ENCODE results near the gene S100A14.
A peak's percentile ranks its signal among the peaks of the same experiment; 100 is the strongest.
"Not testable (repeated sequence)": the region's sequence is repeated elsewhere in the genome, so short reads cannot be mapped to it uniquely, and the experiment has no call there.

Gene S100A14

DNA sequence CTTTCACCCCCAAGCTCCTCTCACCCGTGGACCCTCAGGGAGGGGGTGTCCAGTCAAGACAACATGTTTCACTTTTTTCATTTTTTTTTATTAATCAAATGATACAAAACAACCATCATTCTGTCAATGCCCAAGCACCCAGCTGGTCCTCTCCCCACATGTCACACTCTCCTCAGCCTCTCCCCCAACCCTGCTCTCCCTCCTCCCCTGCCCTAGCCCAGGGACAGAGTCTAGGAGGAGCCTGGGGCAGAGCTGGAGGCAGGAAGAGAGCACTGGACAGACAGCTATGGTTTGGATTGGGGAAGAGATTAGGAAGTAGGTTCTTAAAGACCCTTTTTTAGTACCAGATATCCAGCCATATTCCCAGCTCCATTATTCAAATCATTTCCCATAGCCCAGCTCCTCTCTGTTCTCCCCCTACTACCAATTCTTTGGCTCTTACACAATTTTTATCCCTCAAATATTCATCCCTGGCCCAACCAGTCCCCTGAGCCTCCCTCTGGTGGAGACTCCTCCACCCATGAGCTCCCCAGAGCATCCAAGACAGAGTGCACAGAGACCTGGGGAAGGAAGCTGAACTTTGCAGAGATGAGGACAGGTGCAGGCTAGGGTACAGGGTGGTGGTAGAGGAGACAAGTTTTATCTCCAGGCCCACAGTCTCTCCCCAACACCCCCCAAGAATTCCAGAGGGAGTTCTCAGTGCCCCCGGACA is 1.8 kb downstream of the S100A14 start:
- DNase-seq, result no peak

DNA sequence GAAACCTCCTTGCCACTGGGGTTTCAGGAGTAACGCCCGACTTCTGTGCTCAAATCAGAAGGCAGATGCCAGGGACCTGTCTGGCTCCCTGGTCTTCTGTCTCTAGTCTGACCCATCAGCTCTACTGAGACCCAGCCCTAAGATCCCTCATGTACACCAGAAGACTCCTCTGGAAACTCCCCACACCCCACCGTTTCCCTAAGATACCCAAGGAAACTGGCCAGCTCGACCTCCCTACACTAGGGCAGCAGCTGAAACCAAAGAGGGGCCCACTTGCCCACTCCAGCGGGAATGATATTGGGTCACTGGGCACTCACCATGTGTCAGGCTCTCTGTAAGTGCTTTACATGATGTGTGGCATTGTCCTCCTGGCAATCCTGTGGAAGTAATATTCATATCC is 2.7 kb downstream of the S100A14 start:
- no peak for DNase-seq

DNA sequence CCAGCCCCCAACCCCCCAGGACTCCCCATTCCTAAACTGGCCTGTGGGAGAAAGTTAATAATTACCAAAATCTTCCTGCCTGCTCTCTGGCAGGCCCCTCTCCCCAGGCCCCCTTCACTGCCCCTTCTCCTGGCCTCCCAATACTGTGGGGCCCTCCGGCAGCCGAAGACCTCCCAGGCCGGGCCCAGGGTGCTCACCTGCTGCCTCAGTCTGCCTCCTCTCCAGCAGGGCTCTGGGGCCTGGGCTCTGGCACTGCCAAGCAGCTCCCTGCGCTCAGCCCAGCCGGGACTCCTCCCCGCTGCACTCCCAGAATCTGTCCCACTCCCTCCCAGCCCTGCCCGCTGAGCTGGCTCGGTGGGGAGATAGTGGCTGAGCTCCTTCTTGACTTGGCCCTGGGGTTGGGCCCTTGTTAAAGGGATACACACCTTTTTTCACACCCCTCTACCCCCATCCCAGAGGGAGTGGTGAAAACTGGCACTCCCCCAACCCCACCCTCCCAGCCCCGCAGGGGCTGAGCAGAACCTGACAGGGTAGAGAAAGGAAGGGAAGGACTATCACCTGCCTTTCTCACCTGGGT is 3.3 kb downstream of the S100A14 start, which contains the start of gene S100A16:
Gene S100A16, minus strand, starts transcription at position 383 of the 577 bp plus-strand sequence. CDS start 4,986 bp downstream, outside the sequence.
- DNase-seq, result no peak

DNA sequence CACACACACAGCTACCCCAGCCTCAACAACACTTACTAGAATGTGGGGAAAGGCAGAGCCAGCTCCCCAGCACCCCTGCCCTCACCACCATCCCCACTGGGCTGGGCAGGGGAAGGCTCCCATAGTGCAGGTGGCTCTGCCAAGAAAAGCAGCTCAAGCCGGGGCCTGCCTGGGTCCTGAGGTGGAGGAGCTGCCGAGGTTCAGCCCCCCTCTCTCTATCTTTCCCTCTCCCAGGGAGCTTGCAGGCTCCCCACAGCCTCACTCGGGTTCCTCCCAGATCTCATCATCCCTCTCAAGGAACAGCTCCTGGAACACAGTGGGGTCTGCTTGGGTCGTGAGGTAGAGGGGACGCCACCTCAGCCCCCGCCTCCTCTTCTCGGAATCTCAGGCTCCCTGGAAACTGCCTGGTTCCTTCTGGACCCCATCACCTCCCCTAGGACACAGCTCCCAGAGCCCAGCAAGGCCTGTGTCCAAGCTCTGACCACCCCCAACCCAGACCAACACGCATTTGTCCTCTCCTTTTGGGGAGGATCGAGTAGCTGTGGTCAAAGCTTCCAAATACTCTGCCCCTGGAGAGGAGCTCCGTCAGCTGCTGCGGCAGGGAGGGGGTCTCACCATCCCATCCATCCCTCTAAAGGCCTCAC is 3.9 kb downstream of the S100A14 start:
- no peak for DNase-seq

DNA sequence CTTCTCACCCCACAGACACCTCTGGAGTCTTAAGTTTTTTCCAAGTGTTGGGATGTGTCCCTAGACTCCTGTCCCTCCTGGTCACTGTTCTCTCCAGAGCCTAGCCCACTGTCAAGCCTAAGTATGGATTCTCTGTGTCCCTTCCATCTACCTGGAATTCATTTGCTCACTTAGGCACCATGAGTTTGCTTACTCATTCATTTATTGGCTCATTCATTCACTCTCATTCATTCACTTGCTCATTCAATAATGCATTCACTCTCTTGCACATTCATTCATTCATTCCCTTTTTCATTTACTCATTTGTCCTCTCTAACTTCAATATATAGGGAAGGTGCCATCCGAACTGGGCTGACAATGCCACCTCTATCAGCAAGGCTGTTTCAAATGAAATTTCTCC is 4.8 kb downstream of the S100A14 start:
- no peak for DNase-seq

DNA sequence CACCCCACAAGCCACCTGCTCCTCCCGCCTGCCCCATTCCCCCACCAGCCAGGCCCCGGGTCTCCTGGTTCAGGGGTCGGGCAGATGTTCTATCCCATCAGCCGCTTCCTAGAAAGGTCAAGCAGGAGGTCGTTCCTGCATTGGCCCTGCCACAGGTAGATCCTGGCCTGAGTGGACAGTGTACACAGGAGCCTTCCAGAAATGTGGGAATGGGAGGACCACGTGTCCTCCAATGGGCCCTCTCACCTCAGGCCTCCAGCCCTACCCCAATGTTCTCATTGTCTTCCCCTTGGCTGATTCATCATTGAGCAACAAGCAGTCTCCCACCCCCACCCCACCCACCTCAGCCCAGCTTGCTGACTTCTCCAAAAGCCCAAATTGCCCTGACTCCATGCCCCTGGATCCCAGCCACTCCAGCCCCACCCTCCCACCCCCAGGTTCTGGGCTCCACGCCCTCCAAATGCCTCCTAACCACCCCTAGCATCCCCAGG is 5.3 kb downstream of the S100A14 start:
- no peak for DNase-seq

DNA sequence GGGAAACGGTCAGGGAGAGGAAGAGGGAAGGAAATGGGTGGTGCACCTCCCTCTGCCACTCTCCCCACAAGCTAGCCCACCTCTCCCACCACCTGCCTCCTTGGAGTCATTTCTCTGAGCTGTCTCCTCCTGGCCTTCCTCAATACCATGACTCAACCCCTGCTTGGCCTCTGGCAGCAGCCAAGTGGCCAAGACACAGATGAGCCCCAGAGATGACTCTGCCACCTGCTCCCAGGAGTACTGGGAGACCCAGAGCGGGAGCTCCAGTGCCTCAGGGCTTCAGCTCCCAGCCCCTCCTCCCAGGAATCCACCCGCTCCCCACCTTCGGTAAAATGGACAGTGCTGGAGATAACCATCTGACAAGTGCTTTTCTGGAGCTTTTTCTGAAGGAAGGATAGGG is 5.8 kb downstream of the S100A14 start:
- DNase-seq, result no peak

DNA sequence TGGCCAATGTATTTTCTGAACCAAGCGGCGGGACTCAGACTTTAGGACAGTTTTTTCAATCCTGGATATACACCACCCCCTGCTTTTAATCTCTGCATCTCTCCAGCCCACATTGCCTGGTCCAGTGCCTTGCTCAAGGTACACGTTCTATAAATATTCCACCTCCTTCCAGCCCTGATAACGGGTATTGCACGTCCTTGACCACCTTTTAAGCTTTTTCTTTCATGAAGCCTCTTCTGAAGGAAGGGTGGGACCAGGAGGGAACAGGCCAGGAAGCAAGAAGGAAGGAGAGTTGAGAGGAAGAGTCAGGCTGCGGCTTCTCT is 6.6 kb downstream of the S100A14 start:
- no peak for DNase-seq

DNA sequence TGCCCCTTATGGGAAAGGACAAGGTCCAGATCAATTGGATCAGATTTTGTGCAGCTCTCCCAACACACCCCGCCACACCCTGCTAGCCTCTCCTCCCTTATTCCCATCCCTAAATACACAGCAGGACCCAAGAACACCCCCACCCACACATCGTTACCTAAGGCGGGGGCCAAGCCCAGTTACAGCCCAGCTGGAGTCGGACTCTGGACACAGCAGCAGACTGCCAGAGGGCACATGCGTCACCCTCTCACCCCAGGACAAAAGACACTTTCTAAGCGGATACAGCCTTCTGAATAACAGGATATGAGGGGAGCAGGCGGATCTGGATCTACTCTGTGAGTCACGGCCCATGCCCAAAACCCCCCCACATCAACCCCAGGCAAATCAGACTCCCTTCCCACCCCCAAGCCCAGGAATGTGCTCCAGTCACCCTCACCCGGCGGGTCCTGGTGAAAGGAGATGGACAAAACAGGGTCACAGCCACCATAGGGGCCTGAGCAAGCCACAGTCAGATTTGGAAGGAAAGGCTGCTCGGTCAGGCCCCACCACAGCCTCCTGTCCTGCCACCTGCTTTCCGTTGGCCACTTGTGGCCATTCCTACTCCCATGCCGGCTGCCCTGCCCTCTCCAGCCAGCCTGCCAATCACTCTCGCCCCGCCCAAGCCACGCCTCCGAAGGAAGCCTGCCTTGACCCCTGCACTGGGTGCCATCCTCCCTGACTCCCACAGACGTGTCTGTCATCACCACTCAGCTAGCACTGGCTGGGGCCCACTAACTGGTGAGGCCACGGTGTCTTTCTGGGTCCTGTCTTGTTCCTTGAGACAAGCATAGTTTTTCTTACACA is 7.2 kb downstream of the S100A14 start:
- no peak for DNase-seq

DNA sequence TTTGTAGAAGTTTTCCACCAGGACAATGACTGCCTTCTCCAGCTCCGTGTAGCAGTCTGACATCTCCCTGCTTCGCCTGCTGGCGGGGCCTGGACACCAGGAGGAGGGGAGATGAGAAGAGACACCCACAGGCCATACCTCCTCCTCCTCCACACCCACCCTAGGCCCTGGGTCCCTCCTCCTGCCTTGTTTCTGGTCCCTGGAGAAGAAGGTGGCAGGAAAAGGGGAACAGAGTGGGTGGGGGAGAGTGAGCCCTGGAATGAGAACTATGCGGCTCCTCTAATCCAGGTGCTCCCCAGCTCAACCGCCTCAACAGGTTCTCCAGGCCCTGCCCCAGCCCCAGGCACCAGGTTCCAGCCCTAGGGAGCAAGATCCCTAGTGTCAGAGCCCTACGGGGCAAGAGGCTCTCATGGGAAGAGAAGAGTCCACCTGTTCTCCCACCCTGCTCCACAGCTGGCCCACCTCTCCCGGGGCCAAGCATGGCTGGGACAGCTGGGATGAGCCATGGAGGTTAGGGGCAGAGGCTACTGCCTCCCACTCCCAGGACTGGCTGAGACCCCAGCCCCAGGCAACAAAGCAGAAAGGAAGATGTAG is 7.9 kb downstream of the S100A14 start:
- DNase-seq, result no peak

DNA sequence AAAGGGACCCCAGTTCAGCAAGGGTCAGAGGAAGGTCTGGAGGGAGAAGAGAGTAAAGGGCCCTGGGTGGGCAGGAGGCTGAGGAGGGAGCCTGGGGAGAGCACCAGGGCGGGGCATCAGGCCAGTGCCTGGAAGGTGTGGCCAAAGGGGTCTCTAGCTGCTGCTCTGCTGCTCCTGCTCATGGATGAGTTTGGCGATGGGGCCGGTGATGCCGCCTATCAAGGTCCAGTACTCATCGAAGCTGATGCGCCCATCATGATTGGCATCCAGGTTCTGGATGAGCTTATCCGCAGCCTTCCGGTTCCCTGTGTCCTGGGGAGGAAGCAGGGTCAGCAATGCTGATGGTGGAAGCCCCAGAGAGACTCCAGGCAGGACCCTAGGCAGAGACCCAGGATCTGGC is 8.7 kb downstream of the S100A14 start:
- DNase-seq, result no peak

DNA sequence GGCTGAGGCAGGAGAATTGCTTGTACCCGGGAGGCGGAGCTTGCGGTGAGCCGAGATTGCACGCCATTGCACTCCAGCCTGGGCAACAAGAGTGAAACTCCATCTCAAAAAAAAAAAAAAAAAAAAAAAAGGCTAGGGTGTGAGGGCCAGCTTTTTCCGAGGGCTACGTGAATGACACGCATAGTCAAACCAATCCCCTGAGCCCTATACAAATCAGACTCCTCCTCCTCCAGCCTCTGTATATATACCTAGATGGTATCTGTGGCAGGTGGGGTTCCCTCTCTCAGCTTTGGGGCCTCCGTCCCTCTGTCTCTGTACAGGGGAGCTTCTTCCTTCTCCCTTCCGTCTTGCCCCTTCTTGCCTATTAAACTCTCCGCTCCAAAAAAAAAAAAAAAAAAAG is 9.9 kb downstream of the S100A14 start:
- no peak for DNase-seq

DNA sequence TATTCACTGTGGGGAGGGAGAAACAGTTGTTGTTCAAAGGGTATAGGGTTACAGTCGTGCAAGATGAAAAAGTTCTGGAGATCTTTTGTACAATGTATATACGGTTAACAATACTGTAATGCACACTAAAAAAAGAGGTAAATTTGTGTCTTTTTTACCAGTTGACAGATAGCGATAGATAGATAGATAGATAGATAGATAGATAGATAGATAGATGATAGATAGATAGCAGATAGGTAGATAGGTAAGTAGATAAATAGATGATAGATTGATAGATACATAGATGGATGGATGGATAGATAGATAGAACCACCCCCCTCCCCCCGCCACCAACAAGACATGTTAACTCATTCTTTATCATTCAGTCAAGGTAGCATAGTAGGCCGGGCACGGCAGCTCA is 13.4 kb downstream of the S100A14 start:
- no peak for DNase-seq

DNA sequence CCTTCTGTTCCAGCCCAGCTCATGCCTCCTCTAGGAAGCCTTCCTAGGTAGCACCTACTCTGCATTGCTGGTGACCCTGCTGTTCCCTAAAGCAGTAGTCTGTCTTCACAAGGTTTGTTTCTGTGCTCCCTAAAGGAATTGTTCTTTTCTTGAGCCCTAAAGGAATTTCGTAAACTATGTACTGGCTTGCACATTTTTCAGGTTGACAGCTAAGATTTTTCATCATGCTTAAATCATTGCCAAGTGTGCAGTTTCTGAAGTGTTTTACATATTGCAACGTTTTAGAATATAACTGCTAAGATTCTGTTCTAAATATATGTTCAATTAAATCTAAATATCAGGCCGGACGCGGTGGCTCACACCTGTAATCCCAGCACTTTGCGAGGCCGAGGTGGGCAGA is 16.3 kb downstream of the S100A14 start:
- no peak for DNase-seq

DNA sequence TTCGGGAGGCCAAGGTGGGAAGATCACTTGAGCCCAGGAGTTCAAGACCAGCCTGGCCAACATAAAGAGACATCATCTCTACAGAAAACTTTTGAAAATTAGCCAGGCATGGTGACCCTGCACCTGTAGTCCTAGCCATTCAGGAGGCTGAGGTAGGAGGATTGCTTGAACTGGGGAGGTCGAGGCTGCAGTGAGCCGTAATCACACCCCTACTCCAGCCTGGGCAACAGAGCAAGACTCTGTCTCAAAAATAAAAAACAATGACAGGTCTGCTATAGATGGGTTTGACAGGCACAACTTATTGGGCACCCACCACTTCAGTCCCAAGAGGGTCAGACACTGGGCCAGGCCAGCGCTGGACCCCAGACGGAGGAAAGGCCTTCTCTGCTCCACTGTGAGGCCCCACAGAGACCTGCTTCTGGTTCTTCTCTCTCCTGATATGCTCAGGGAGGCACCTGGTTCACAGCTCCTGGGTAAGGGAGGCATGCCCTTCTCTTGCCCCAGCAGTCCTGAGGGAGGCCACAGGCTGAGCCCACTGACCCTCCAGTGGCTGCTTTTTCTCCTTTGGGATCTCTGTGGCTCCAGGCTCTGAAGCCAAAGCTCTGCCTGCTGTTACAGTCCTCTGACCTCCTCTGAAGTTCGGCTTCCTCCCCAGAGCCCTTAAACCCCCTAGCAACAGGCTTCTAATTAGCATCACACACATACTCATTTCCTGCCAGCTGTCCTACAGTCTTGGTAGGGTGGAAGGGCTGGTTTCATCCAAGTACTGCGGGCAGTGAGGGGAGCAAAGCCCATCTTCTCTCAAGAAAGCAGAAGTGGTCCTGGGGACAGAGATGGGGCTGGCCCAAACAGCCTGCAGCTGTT is 17.6 kb downstream of the S100A14 start:
- peak; percentile 16 for DNase-seq

DNA sequence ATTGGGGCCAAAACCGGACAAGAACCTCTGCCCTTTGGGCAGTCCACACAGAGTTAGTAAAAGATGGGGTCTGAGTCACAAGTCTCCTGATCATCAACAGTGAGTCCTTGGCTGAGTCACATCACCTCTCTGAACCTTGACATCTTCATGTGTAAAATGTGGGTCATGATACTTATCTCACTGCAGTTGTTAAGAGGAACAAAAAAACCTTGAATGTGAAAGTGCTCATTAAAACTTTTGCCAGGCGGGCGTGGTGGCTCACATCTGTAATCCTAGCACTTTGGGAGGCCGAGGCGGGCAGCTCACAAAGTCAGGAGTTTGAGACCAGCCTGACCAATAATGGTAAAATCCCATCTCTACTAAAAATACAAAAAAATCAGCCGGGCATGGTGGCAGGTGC is 18.9 kb downstream of the S100A14 start:
- peak; percentile 21 for DNase-seq

DNA sequence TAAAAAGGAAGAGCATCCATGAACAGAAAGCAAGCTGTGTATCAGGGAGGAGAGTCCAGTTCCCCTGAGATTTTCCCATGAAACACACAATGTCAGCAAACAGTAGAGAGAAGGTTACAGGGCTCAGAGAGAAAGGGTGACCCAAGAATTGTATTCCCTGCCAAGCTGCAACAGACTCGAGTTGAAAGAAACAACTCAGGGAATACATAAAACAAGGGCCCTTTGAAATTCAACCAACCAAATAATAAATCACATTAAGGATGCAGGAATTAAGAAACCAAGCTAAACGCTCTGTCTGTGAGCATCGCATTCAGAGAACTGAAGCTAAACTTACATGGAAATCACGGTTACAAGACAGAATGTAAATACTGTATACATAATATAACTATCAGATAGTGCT is 23.4 kb downstream of the S100A14 start:
- no peak for DNase-seq

DNA sequence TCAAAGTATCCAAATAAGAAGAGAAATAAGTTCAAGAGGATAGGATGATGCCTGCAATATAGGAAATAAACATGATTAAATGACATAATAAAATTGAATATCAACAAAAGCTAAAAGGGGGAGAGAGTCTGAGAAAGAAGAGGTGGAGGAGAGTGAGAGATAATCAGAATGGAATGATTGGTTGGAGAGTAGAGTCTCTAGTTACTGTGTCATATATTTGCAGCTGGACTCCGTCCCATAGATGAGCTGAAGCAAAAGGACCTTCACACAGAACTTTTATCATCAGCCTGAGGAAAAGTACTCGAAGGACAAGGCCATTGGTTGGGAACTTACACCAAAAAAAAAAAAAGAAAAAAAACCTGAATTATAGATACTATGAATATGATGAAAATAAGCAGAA is 27.6 kb downstream of the S100A14 start:
- no peak for DNase-seq

DNA sequence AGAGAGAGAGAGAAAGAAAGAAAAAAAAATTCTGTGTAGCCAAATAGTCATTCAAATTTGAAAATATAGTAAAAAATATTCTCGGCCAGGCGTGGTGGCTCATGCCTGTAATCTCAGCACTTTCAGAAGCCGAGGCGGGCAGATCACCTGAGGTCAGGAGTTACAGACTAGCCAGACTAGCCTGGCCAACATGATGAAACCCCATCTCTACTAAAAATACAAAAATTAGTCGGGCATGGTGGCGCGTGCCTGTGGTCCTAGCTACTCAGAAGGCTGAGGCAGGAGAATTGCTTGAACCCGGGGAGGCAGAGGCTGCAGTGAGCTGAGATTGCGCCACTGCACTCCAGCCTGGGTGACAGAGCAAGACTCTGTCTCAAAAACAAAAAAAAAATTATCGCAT is 28.1 kb downstream of the S100A14 start:
- not testable (repeated sequence) for DNase-seq

DNA sequence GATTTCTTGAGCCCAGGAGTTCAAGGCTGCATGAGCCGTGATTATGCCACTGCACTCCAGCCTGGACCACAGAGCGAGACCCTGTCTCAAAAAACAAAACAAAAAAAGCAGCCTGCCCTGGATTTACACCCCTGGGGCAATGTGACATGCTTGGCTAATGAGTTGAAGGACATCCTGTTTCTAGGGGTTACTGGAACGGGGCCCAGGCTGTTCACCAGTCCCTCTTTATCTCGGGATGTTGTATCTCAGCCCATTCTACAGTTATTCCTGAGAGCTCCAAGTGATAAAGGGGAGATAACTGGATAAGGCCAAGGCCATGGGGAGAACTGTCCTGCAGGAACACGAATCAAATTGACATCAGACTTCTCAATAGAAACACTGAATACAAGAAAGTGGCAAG is 28.8 kb downstream of the S100A14 start:
- DNase-seq, result no peak

DNA sequence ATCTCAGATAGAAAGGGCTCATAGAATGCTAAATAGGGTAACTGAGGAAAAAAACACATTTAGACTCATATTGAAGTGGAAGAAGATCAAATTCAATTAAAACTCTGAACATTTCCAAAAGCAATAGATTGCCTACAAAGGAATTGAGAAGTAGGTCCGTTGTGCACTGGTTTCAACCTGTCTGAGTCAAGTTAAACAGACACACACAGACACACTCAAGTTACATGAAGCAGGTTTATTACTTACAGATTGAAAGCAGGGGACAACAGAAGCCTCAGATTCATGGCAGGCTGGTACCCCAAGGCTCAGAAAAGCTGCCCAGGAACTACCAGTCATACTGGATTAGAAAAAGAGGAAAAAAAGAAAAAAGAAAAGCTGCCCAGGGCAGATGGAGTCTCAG is 29.8 kb downstream of the S100A14 start:
- no peak for DNase-seq

DNA sequence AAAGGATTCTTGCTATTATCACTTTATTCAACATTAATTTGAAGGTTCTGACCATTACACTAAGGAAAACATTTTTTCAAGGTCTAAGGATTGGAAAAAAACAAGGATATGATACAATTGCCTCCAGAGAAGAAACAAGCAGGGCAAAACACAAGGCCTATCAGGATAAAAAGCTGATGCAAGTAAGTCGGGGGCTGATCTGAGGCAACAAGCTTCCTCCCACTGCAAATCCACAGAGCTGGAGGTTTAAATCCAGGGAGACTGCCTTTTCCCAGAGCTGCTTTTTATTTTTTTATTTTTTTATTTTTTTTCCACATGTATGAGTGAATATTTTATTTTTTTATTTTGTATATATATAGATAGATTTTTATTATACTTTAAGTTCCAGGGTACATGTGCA is 31.1 kb downstream of the S100A14 start:
- no peak for DNase-seq
